Endometrial microvascular endothelial cells (primary cell): ENCODE data around the gene KLHL40. TPM values are rescaled to one million over a fixed set of nuclear protein-coding genes. Genes with fewer than 3 reads are reported as not detected.

ENCODE experiments used
- in situ Hi-C: cut with HindIII; loops from 2 replicates; pipeline ENCODE4 v1.10.0; 2017; ENCODE audit warnings: low sequenced_read_pairs, low pct_unique_long_range_greater_than_20kb; ENCODE audit errors: inconsistent ontology term
- total RNA-seq: library from RNA; depleted of rRNA; stranded (reverse); fragments of >200 nt; gene quantifications from one replicate; pipeline ENCODE4 v1.2.3, GENCODE V29; 2015; ENCODE audit errors: inconsistent ontology term

KLHL40 gene
- total RNA-seq, 1 donor from 2014 or later: not detected

DNA sequence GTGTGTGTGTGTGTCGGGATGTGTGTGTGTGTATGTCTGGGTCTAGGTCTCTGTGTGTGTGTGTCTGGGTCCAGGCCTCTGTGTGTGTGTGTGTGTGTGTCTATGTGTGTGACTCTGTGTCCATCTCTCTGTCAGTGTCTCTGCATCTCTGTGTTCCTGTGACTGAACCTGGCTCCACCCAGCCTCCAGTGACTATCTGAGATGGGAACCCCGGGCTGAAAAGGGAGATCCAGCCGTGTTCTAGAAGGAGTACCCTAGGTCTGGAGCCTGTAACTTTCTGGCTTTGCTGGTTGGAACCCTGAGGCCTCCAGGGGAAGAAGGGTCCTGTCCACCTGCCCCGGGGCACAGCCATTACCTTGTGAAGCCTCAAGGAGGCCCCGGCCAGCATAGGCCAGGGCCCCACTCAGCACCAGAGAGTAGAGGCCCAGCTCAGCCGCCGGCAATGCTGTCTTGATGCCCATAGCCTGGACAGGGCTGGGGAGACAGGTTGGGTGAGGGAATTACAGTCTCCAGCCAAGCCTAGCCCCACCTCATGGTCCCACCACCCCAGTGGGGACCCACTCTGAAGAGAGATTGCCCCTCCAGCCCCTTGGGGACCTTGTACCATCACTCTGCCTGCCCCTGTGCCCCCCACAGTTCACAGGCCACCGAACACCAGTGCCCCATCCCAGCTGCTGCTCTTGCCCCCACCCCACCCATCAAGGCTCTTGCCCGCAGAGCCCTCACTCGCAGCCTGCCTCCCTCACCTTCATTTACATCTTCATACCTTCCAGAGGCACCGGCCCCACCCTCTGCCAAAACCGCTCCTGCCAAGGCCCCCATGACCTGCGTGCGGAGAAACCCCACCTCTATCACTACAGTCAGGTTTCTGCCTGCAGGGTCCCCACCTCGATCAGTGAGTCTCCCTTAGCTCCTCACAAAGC is 15.3 kb downstream of the KLHL40 start:
- in situ Hi-C loops: no loop called here

DNA sequence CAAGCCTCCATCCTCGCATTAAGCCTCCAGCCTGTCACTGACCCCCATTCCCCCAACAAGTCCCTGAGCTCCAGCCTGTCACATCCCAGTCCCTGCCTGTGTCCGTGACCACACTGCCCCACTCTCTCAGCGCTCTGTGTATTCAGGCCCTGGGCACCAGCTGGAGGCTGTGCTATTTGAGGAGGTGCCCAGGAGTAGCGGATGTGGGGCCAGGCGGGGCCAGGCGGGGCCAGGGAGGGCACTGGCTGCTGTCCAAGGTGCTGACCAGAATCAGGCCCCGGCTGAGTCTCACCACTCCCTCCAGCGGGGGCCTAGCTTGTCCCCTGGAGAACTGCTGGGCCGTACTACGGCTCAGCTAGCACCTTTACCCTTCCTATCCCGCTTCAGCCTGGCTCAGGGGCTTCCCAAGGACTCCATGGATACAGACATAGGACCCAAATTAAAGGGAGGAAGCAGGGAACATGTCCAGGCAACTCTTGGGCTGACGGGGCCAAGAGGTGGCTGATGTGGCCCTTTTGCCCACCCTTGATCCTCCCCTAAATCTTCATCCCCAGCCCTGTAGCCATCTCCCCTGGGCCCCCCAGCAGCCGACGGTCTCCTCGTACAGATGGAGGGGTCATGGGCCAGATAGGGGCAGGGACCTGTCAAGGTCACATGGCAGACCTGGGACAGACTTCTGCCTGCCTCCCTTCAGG is 16.2 kb downstream of the KLHL40 start:
- in situ Hi-C loops: no loop called here

DNA sequence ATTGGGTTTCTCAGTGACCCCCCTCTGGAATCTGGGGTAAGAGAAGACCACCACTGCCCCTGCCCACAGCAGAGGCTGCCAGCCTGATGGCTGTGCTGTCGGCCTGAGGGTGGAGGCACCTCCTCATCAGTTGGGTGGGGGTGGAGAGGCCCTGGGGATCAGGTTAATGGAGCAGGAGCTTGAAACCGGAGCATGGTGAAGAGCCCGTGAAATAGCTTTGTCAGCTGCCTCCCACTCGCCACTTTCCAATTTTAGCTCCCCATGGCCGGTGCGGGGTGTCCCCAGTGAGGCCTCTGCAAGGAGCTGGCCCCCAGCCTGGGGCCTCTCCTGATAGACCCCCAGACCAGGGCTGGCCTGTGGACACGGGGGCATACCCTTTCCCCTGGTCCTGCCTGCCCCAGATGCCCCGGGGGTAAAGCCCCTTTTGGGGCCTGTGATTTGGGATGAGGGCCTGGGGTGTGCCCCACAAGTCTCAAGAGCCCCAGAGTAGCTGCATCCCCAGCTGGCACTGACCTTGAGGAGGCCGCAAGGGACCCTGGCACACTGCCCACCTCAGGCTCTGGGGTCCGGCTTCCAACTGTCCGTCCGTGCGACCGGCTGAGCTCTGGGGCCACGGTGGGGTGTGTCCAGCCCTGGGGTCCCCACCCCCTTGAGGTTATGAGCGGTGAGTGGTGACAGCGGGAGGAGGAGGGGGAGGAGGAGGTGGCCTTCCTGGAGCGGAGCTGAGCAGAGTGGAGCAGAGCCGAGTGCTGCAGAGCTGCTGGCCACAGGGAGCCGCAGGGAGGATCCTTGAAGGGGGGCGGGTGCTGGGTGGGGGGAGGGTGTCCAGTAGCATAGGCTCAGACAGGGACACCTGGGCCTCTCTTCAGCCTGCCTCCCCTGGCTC is 17.0 kb downstream of the KLHL40 start, which contains the start of gene HHATL:
TSS of gene HHATL (minus strand) at position 733 of the 886 bp plus-strand sequence. CDS start 1,972 bp downstream, outside the sequence.
- in situ Hi-C loops: no loop called here

DNA sequence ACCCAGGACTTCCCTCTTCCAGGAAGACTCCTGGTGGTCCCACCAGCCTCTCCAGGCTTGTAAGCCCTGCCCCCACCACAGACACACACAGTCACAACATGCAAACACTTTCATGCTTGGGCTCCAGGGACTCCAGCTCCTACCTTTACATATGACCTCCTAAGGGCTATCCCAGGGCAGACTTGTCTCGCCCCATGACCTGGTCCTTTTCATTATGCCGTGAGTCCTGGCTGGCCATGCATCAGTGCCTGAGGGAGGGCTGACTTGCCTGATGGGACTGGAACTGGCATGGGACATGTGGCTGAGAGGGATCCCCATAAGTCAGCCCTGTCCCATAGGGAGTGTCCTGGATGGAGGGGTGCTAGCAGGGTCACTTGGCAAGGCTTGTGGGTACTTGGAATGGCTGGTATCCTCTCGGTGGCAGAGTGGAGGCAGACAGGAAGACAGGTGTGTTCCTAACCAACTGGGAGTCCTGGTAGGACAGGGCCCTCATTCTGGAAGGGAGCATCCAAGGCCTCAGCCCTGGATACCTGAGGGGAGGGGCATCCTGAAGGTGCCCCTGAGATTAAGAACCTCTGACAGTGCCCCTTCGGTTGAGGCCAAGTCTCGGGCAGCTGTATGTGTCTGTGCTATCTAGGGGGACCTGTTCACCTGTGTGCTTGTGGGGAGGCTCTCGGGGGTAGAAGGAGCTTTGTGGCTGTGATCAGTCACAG is 17.8 kb downstream of the KLHL40 start:
- in situ Hi-C loops: no loop called here

DNA sequence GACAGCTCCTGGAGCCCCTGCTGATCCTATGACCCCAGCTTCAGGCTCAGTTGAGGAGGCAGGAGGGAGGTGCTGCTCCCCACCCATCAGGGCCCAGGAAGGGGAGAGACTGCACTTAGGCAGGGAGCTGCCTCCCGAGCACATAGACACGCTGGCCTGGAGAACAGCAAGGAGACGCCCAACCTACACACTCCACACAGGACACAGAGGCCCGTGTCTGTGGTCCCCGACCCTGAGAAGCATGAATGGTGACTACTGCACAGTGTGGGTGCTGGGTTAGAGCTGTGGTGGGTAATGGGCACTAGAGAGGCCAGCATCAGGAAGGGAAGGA is 18.3 kb downstream of the KLHL40 start:
- in situ Hi-C loops: no loop called here

- in situ Hi-C loops: no loop called here
Measured at GRCh38 chr3:42704136-42704841, 19.0 kb downstream of the KLHL40 start.

DNA sequence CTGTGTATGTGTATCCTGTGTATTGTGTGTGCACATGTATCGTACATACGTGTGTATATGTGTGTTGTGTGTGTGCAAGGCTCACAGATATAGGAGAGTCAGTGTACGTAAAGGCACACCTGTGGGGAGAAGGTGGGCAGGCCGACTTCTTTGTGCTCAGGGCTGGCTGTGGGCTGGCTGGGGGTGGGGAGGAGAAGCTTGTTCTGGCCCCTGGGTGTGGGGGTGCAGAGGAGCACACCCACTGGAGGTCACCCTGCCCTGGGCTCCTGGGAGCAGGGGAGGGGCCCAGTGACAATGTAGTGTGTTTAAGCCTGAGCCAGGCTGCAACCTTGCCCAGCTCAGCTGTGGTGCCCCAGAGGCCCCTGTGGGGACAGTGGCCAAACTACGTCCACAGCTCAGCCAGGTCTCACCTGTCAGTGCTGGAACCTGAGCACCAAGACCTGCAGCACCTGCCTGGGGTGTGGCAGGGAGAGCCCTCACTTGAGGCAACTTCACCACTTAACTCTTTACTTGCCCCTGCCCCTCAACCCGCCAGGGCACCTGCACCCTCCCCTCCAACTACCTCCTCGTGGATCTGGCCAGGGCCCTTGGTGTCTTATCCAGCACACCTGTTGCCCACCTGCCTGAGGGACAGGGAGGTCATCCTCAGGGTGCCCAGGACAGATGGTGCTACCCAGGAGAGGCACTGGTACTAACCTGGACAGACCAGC is 19.9 kb downstream of the KLHL40 start:
- in situ Hi-C loops: no loop called here

- in situ Hi-C loops: no loop called here
Measured at GRCh38 chr3:42705962-42706585, 20.7 kb downstream of the KLHL40 start.

DNA sequence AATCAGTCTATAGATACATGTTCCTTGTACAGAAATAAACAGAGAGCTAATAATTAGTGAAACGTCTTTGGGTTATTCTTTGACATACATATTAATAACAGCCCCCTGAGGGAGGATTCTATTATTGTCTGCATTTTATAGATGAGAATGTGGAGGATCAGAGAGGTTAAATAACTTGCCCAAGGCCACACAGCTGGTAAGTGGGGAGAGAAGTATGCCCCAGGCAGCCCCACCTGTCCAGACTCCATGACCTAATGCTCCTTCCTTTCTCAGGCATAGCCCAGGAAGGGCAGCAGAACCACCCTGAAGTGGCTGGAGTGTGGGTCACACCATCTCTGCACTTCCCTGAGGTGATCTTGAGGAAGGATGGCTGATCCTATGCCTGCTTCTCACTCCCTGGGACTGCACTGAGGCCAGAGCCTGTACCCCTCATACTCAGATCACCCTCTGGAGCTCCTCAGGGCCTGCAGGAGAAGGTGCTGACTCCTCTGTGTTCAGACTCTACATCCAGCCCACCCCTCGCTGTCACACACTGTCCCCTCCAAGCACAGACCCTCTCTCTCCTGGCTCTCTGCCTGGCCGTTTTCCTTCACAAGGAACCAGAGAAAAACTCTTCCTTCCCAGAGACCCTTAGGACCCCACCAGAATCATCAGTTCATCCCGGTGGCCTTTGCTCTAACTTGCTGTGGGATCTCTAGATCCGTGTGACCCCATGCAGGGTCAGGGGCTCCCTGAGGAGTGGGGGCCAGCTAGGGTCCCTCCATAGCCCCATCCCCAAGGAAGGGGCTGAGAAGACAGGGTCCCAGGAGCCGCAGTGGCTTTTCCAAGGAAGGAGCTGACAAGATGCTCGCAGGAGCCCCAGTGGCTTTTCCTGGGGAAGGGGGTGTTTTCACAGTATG is 21.6 kb downstream of the KLHL40 start:
- in situ Hi-C loops: no loop called here

GRCh38 chr3:42707620-42708355 is 22.5 kb downstream of the KLHL40 start:
- in situ Hi-C loops: no loop called here

GRCh38 chr3:42708611-42709151 is 23.3 kb downstream of the KLHL40 start:
- in situ Hi-C loops: no loop called here

DNA sequence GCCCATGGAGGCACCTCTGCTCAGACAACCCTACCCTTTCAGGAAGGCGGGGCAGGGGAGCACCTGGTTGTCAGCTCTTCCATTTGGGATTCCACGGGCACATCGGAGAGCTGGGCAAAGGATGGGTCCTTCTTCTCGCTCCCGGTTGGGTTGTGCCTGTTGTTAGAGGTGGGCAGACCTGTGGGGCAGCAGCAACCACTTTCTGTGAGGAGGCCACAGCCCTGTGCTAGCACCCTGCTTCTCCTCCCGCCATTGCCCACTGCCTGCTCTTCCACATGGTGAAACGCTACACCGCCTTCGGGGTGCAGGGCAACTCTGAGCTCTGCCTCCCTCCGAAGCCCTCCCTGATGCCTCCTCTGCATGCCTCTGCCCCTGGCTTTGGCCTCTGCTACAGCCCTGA is 24.3 kb downstream of the KLHL40 start:
- in situ Hi-C loops: no loop called here

DNA sequence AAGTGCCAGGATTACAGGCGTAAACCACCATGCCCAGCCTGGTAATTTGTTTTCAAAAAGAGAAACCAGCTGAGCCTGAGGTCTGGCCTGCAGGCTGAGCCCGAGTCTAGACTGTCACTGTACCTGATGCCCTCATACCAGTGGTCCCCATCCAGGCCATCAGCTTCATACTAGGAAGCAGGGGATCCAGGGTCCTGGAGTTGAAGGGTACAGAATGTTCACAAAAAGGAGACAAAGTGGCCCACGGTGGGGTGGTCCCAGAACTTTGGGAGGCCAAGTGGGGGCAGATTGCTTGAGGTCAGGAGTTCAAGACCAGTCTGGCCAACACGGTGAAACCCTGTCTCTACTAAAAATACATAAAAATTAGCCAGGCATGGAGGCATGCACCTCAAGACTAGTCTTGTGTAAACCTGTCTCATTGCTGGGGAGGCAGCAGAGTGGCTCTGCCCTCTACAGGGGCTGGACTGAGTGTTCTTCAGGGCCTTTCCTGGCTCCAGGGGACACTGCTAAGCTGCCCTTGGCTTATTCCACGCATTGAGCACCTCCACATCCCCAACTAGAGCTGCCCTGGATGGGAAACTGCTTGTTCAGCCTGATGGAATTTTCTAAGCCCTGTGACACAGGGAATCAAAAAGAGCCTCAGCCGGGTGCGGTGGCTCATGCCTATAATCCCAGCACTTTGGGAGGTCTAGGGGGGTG is 25.1 kb downstream of the KLHL40 start:
- in situ Hi-C loops: no loop called here

DNA sequence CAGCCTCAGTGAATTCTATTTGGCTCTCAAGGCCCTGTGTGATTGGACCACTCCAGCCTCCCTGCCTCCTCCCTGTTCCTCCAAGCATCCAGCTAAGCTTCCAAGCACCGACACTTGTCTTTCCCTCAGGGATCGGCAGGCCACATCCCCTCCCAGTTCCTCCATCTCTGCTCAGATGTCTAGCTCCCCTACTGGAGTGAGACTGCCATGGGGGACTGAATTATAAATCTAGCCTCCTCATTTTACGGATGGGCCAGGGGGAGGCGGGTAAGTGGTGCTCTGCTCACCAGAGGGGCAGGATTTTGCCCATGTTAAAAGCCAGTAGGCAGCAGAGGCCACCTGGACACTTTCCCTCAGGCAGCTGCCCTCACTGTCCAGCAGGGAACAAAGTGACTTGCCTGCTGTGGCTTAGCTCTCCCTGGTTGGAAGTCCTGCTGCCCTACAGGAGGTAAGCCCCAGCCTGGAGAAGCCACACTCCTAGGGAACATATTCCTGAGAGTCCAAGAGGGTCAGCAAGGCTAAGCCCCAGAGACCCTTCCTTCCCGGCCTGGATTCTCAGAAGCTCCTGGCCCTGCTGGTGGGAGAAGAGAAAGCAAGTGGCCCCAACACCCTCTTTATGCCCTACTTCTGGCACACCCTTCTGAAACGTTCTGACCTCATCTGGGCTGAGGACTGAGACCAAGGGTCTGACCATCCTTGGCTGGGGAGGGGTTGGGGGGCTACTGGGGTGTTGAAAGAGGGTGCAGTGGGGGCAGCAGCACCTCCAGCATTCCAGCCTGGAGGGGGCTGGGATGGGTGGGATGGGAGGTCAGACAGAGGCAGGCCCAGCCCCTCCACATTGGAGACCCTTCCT is 26.4 kb downstream of the KLHL40 start:
- in situ Hi-C loops: no loop called here
